ENCODE measurements around the gene MAS1L.

The MAS1L gene

DNA sequence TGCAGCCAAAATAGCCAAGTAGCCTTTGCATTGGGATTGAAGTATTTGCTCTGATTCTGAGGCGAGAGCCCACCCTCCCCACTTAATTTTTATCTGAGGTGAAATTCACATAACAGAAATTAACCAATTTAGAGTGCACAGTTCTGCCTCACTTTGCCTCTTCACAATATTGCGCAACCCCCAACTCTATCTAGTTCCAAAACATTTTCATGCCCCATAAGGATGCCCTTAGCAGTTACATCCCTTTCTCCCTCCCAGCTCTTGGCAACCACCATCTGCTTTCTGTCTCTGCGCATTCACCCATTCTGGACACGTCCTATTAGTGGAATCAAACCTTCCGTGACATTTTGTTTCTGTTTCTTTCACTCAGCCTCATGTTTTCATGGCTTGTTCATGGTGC, 9.0 kb downstream of the MAS1L start:
- no peak for TF ChIP-seq CTCF (conservative IDR thresholded peaks at IDR 0.05; ENCODE audit: low read depth, low read length)
- no peak overlapping the region for H3K4me3 ChIP-seq (ENCODE audit: low read depth, low read length)
- no peak for DNase-seq (ENCODE audit: low read depth)

DNA sequence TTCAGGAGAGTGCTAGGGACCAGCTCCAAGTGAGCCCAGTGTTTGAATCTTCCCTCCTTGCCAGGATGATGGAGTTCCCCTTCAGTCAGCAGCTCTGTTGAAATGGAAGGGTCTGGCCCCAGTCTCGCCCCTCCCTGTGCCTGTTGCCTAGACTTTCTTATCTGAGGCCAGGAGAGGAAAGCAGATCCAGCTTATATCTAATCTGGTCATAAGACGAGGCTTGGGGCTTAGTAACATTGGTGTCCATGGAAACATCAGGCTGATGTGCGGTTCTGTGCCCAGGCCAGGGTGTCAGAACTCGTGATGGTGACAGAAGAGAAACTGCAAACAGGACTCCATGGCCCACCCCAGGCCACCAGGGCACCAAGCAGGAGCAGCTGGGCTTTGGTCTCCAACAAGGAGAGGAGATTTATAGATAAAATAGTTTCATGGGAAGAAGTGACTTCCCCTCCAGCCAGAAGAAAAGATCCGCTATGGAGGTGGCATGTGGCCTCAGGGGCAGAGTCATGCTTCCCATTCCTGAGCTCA, 9.8 kb downstream of the MAS1L start:
- no peak overlapping the region for H3K4me3 ChIP-seq (ENCODE audit: low read depth, low read length)
- TF ChIP-seq CTCF (conservative IDR thresholded peaks at IDR 0.05; ENCODE audit: low read depth, low read length) = no peak
- no peak for DNase-seq (ENCODE audit: low read depth)

GRCh38 chr6:29474996-29475395, 12.8 kb downstream of the MAS1L start:
- H3K4me3 ChIP-seq (ENCODE audit: low read depth, low read length) = no peak overlapping the region
- TF ChIP-seq CTCF (conservative IDR thresholded peaks at IDR 0.05; ENCODE audit: low read depth, low read length) = no peak
- DNase-seq (ENCODE audit: low read depth) = no peak

DNA sequence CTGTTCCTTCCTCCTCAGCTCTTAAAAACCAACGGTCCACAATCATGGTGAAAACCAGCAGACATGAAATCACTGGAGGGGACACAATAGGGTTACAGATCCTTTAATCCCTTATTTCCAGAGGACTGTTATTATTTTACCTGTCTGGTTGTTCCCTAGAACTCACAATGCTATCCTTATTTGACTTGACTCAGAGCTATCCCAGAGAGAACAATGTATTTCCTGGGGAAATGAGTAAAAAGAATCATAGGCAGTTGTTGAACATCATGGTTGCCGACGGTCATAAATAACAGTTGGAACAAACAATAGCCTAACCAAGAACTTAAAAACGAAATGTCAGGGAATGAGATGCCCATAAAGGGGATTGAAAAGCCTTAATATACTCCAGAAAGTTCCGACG, 21.5 kb downstream of the MAS1L start:
- no peak overlapping the region for H3K4me3 ChIP-seq (ENCODE audit: low read depth, low read length)
- DNase-seq (ENCODE audit: low read depth) = no peak
- TF ChIP-seq CTCF (conservative IDR thresholded peaks at IDR 0.05; ENCODE audit: low read depth, low read length) = no peak

GRCh38 chr6:29465801-29466200, 22.0 kb downstream of the MAS1L start:
- TF ChIP-seq CTCF (conservative IDR thresholded peaks at IDR 0.05; ENCODE audit: low read depth, low read length) = no peak
- no peak overlapping the region for H3K4me3 ChIP-seq (ENCODE audit: low read depth, low read length)
- DNase-seq (ENCODE audit: low read depth) = no peak

DNA sequence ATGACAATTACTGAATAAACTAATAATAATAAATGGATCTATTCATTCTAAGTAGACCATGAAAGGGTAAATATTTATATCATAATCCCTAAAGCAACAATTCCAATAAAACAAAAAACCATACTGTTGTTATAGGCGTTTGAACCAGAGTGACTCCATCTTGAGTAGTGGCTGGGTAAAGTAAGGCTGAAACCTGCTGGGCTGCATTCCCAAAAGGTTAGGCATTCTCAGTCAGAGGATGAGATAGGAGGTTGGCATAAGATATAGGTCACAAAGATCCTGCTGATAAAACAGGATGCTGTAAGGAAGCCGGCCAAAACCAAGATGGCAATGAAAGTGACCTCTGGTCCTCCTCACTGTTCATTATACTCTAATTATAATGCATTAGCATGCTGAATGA, 22.5 kb downstream of the MAS1L start:
- H3K4me3 ChIP-seq (ENCODE audit: low read depth, low read length) = no peak overlapping the region
- no peak for TF ChIP-seq CTCF (conservative IDR thresholded peaks at IDR 0.05; ENCODE audit: low read depth, low read length)
- DNase-seq (ENCODE audit: low read depth) = no peak

GRCh38 chr6:29462022-29462421, 25.7 kb downstream of the MAS1L start:
- TF ChIP-seq CTCF (conservative IDR thresholded peaks at IDR 0.05; ENCODE audit: low read depth, low read length) = no peak
- no peak overlapping the region for H3K4me3 ChIP-seq (ENCODE audit: low read depth, low read length)
- no peak for DNase-seq (ENCODE audit: low read depth)
